Stimulated activated CD4-positive, alpha-beta T cell treated with anti-CD3 and anti-CD28 coated beads, Interleukin-4, amount 100 ng/mL, for 48 hours (primary cell): ENCODE measurements around the gene SANBR.
A peak's percentile ranks its signal among the peaks of the same experiment; 100 is the strongest.
"Not testable (repeated sequence)": the region's sequence is repeated elsewhere in the genome, so short reads cannot be mapped to it uniquely, and the experiment has no call there.

Source experiments
- DNase-seq, 2 donors: peaks; one replicate each; pipeline ENCODE4 v3.0.0-alpha.2; 2020; ENCODE audit warnings: low read depth in 2 of 2

The SANBR gene

GRCh38 chr2:61065714-61066709, at the start of gene SANBR:
TSS of gene SANBR (plus strand) at chr2:61065871. CDS start at chr2:61070351, 4,480 bp downstream.
- peak; percentile 70 to 74 for DNase-seq

GRCh38 chr2:61015976-61016375, 49.7 kb upstream of the SANBR start:
- no peak for DNase-seq

GRCh38 chr2:61016392-61017002, 49.2 kb upstream of the SANBR start:
- peak; percentile 42 to 51 for DNase-seq

DNA sequence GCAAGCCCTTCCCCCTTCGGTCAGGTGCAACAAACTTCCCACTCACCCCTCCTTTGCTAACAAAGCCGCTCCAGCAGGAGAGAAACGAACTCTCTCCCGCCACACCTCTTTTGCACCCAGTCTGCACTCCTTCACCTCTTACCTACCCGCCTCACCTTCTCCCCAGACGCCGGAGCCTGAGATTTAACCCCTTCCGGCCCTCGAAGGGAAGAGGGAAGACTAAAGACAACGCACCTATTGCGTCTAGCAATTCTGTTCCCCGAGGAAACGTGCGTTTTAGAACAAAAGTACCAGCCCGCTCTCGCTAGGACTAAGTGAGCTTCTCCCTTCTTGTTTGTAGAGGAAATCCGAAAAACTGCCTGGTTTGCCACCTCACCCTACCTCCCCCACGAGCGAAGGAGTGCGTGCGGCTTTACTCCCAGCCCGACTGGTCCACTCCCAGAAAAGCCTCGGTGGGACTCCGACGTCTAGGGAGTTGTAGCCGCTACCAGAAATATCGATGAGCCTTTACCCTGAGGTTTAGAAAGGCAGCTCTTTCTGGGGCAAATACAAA, 48.6 kb upstream of the SANBR start:
- DNase-seq: peak; percentile 54 to 61

DNA sequence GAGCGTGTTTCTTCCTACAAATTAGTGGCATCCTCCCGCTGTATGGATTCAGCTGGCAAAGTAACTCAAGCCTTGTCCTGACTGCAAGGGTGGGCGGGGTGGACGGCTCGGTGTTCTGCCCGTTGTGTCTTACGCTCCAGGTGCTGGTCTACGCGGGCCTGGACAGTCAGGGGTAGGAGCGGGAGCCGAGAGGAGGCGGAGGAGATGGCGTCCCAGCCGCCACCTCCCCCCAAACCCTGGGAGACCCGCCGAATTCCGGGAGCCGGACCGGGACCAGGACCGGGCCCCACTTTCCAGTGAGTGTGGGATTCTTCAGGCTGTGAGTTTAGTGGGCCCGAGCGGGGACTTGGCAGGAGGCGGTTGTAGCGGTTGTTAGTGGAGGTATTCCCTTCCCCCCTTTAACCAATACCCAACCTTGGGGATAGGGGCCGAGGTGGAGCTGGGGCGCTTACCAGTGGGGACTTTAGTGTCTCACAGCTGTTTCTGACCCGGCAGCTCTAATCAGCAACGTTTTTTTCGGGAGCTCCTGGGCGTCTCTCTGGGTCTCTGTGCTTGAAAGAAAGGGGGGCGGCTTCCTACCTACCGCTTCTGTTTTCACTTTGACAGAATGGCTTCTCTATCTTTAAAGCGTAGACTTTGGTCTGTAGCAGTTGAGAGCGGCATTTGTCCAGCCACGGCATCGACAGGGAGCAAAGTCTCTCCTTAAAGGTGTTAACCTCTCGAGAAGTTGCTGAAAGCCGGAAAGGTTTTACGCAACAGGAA, 47.9 kb upstream of the SANBR start, which contains the start of the genes PEX13 and PUS10:
Gene PEX13 (plus strand): TSS at position 165 of the 762 bp plus-strand sequence. CDS start 40 bp downstream, at position 205.
Gene PUS10 (minus strand): TSS at position 700 of the 762 bp plus-strand sequence. CDS start 6,365 bp downstream, outside the sequence.
- DNase-seq: peak; percentile 59 to 64

- no peak for DNase-seq
Measured at GRCh38 chr2:61018318-61018755, 47.3 kb upstream of the SANBR start.

DNA sequence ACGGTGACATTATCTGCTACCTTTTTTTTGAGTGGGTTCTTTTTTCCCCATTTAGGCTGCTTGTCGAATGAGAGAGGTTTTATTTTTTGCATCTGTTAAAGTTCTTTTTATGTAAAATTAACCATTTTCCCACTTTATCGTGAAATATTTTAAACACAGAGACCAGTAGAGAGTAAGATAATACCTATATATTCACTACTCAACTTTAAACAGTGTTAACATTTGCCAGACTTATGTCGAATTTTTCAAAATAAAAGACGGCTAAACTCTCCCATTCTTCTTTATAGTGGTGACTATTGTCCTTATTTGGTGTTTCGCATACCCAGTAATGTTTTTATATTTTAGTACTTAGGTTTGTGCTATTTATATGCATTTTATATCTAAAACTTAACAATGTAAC, 46.9 kb upstream of the SANBR start:
- DNase-seq: no peak

- no peak for DNase-seq
Measured at GRCh38 chr2:61021228-61021660, 44.4 kb upstream of the SANBR start.

DNA sequence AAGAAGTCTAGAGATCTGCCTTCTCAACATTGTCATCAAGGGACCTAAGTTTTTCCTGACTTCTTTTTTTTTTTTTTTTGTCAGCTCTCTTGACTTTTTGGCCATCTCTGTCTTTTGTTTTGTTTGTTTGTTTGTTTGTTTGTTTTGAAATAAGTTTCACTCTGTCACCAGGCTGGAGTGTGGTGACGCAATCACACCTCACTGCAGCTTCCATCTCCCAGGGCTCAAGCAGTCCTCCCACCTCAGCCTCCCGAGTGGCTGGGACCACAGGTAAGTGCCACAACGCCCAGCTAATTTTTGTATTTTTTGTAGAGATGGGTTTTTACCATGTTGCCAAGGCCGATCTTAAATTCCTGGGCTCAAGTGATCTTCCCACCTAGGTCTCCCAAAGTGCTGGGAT, 42.0 kb upstream of the SANBR start:
- no peak for DNase-seq

GRCh38 chr2:61029533-61029932, 36.1 kb upstream of the SANBR start:
- no peak for DNase-seq

DNA sequence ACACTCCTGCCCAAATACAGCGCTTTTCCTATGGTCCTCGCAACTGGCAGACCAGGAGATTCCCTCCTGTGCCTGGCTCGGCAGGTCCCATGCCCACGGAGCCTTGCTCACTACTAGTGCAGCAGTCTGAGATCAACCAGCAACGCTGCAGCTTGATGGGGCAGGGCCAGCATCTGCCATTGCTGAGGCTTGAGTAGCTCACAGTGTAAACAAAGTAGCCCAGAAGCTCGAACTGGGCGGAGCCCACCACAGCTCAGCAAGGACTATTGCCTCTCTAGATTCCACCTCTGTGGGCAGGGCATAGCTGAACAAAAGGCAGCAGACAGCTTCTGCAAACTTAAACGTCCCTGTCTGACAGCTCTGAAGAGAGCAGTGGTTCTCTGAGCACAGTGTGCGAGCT, 31.1 kb upstream of the SANBR start:
- DNase-seq: not testable (repeated sequence)

DNA sequence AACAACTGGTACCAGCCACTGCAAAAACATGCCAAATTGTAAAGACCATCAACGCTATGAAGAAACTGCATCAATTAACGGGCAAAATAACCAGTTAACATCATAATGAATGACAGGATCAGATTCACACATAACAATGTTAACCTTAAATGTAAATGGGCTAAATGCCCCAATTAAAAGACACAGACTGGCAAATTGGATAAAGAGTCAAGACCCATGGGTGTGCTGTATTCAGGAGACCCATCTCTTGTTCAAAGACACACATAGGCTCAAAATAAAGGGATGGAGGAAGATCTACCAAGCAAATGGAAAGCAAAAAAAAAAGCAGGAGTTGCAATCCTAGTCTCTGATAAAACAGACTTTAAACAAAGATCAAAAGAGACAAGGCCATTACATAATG, 29.0 kb upstream of the SANBR start:
- DNase-seq: not testable (repeated sequence)

- DNase-seq: no peak
Measured at GRCh38 chr2:61042807-61043206, 22.9 kb upstream of the SANBR start.

DNA sequence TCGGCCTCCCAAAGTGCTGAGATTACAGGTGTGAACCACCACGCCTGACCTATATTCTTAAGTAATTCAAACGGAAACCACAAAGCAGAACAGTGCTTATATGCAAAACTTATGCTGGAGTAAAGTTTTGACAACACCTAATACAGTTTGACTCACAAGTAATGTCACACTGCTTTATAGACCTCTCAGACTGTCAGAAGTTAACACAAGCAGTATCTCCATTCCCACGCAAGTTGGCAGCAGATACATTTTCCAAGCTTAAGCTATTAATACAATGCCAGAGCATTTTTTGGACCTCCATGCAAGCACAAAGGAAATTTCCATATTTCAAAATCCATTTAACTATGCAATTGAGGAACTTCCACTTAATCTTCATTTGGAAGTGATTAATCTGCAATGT, 21.0 kb upstream of the SANBR start:
- DNase-seq: no peak

GRCh38 chr2:61045226-61045625, 20.4 kb upstream of the SANBR start:
- DNase-seq: no peak

- no peak for DNase-seq
Measured at GRCh38 chr2:61045999-61046398, 19.7 kb upstream of the SANBR start.

- DNase-seq: no peak
Measured at GRCh38 chr2:61055557-61055956, 10.1 kb upstream of the SANBR start.

- no peak for DNase-seq
Measured at GRCh38 chr2:61057562-61057961, 8.1 kb upstream of the SANBR start.

GRCh38 chr2:61059382-61059781, 6.3 kb upstream of the SANBR start:
- DNase-seq: no peak

- no peak for DNase-seq
Measured at GRCh38 chr2:61074100-61074499, 8.4 kb downstream of the SANBR start.

- DNase-seq: no peak
Measured at GRCh38 chr2:61085883-61086282, 20.2 kb downstream of the SANBR start.
